ENCODE measurements around the gene ADAM15. TPM values are rescaled to one million over a fixed set of nuclear protein-coding genes. Genes with fewer than 3 reads are reported as not detected.

ADAM15 gene
- polyA plus RNA-seq, 1 donor from 2014 or later = 8.0 TPM

- Mint-ChIP-seq H3K27me3 (peaks cover 11% of the 10 kb centered on the region), H3K27ac (peak overlapping the region in 1 of 3 donors; percentile 9), H3K4me3 (peak overlapping the region in 1 of 4 donors; percentile 34), H3K9me3 (peaks cover 0 to under 1% (median 0%) of the 10 kb centered on the region in 3 donors), H3K36me3 (peaks cover 3% of the 10 kb centered on the region), H3K4me1 (peaks cover 22 to 34% (median 27%) of the 10 kb centered on the region in 3 donors)
Observed at GRCh38 chr1:155076371-155076770, 25.3 kb downstream of the ADAM15 start.

GRCh38 chr1:155077346-155077745 lies 26.2 kb downstream of the ADAM15 start:
- Mint-ChIP-seq H3K27me3 (peaks cover 19% of the 10 kb centered on the region), H3K4me3 (peak overlapping the region in 2 of 4 donors; percentile 34 to 50), H3K36me3 (no peaks in the 10 kb centered on the region), H3K27ac (peak overlapping the region in 2 of 3 donors; percentile 4 to 9), H3K9me3 (peaks cover 0 to 1% (median 0%) of the 10 kb centered on the region in 3 donors), H3K4me1 (peaks cover 16 to 32% (median 25%) of the 10 kb centered on the region in 3 donors)

GRCh38 chr1:155077758-155078445 lies 26.8 kb downstream of the ADAM15 start:
- no peaks in the 10 kb centered on the region for H3K36me3 Mint-ChIP-seq
- H3K4me1 Mint-ChIP-seq = peaks cover 16 to 27% (median 25%) of the 10 kb centered on the region in 3 donors
- peaks cover 0 to 1% (median 0%) of the 10 kb centered on the region in 3 donors for H3K9me3 Mint-ChIP-seq
- peaks cover 23% of the 10 kb centered on the region for H3K27me3 Mint-ChIP-seq
- peak overlapping the region in 3 of 4 donors; percentile 23 to 68 (median 34) for H3K4me3 Mint-ChIP-seq
- H3K27ac Mint-ChIP-seq = peak overlapping the region in 1 of 3 donors; percentile 4

- H3K9me3 Mint-ChIP-seq = peaks cover 0 to 1% (median 0%) of the 10 kb centered on the region in 3 donors
- H3K4me1 Mint-ChIP-seq = peaks cover 15 to 22% (median 22%) of the 10 kb centered on the region in 3 donors
- H3K4me3 Mint-ChIP-seq = peak within 1 kb of the TSS; percentile 34 to 96 (median 80)
- no peaks in the 10 kb centered on the region for H3K36me3 Mint-ChIP-seq
- H3K27ac Mint-ChIP-seq = peak within 1 kb of the TSS; percentile 17 to 83 (median 67)
- peaks cover 25% of the 10 kb centered on the region for H3K27me3 Mint-ChIP-seq
Observed at GRCh38 chr1:155078469-155079209, 27.5 kb downstream of the ADAM15 start, which contains the start of gene EFNA3. EFNA3 (plus strand) TSS chr1:155078837; CDS start chr1:155078942, 105 bp downstream.

GRCh38 chr1:155079210-155079486 lies 28.0 kb downstream of the ADAM15 start:
- H3K9me3 Mint-ChIP-seq = peaks cover 0 to 1% (median 0%) of the 10 kb centered on the region in 3 donors
- H3K27me3 Mint-ChIP-seq = peaks cover 29% of the 10 kb centered on the region
- peak overlapping the region; percentile 17 to 83 (median 67) for H3K27ac Mint-ChIP-seq
- no peaks in the 10 kb centered on the region for H3K36me3 Mint-ChIP-seq
- H3K4me1 Mint-ChIP-seq = peaks cover 14 to 23% (median 22%) of the 10 kb centered on the region in 3 donors
- H3K4me3 Mint-ChIP-seq = peak overlapping the region; percentile 19 to 96 (median 80)

- peak overlapping the region; percentile 19 to 96 (median 80) for H3K4me3 Mint-ChIP-seq
- H3K36me3 Mint-ChIP-seq = no peaks in the 10 kb centered on the region
- peaks cover 19 to 29% (median 26%) of the 10 kb centered on the region in 3 donors for H3K4me1 Mint-ChIP-seq
- H3K9me3 Mint-ChIP-seq = peaks cover 0 to 1% (median 0%) of the 10 kb centered on the region in 3 donors
- H3K27me3 Mint-ChIP-seq = peaks cover 34% of the 10 kb centered on the region
- H3K27ac Mint-ChIP-seq = peak overlapping the region; percentile 17 to 83 (median 67)
Observed at GRCh38 chr1:155079487-155080311, 28.6 kb downstream of the ADAM15 start.

GRCh38 chr1:155080312-155081228 lies 29.5 kb downstream of the ADAM15 start:
- Mint-ChIP-seq H3K27ac (peak overlapping the region in 1 of 3 donors; percentile 43), H3K36me3 (no peaks in the 10 kb centered on the region), H3K4me1 (peaks cover 23 to 35% (median 31%) of the 10 kb centered on the region in 3 donors), H3K27me3 (peaks cover 34% of the 10 kb centered on the region), H3K4me3 (peak overlapping the region; percentile 45 to 76 (median 70)), H3K9me3 (peaks cover 0 to 1% (median 0%) of the 10 kb centered on the region in 3 donors)

- no peaks in the 10 kb centered on the region for H3K36me3 Mint-ChIP-seq
- peaks cover 23 to 33% (median 32%) of the 10 kb centered on the region in 3 donors for H3K4me1 Mint-ChIP-seq
- H3K27me3 Mint-ChIP-seq = peaks cover 34% of the 10 kb centered on the region
- H3K4me3 Mint-ChIP-seq = peak overlapping the region; percentile 67 to 85 (median 78)
- H3K27ac Mint-ChIP-seq = peak overlapping the region in 2 of 3 donors; percentile 60 to 79
- peaks cover 0 to 1% (median 0%) of the 10 kb centered on the region in 3 donors for H3K9me3 Mint-ChIP-seq
Observed at GRCh38 chr1:155081472-155082300, 30.6 kb downstream of the ADAM15 start.

- Mint-ChIP-seq H3K36me3 (no peaks in the 10 kb centered on the region), H3K4me3 (peak overlapping the region; percentile 46 to 84 (median 78)), H3K4me1 (peaks cover 23 to 35% (median 33%) of the 10 kb centered on the region in 3 donors), H3K27ac (peak overlapping the region in 1 of 3 donors; percentile 60), H3K27me3 (peaks cover 34% of the 10 kb centered on the region), H3K9me3 (peaks cover 0 to 1% (median 0%) of the 10 kb centered on the region in 3 donors)
Observed at GRCh38 chr1:155082301-155083051, 31.4 kb downstream of the ADAM15 start.

GRCh38 chr1:155083052-155083541 lies 32.0 kb downstream of the ADAM15 start:
- Mint-ChIP-seq H3K27me3 (peaks cover 34% of the 10 kb centered on the region), H3K27ac (no peak overlapping the region), H3K9me3 (peaks cover 0 to 1% (median 0%) of the 10 kb centered on the region in 3 donors), H3K4me3 (peak overlapping the region in 2 of 4 donors; percentile 82 to 84), H3K36me3 (no peaks in the 10 kb centered on the region), H3K4me1 (peaks cover 23 to 39% (median 33%) of the 10 kb centered on the region in 3 donors)

- peaks cover 25 to 39% (median 33%) of the 10 kb centered on the region in 3 donors for H3K4me1 Mint-ChIP-seq
- H3K4me3 Mint-ChIP-seq = peak overlapping the region; percentile 88 to 99 (median 94)
- peaks cover 0 to 1% (median 0%) of the 10 kb centered on the region in 3 donors for H3K9me3 Mint-ChIP-seq
- H3K36me3 Mint-ChIP-seq = no peaks in the 10 kb centered on the region
- peak overlapping the region in 2 of 3 donors; percentile 90 to 92 for H3K27ac Mint-ChIP-seq
- H3K27me3 Mint-ChIP-seq = peaks cover 36% of the 10 kb centered on the region
Observed at GRCh38 chr1:155083865-155084721, 33.0 kb downstream of the ADAM15 start.

Data from IgD-negative memory B cell (primary cell).